Gastroesophageal sphincter (tissue), 4 donors: Measurements from ENCODE around the gene C1QTNF9B. TPM values are rescaled to one million over a fixed set of nuclear protein-coding genes. Genes with fewer than 3 reads are reported as not detected.
"Not testable (repeated sequence)": the region's sequence is repeated elsewhere in the genome, so short reads cannot be mapped to it uniquely, and the experiment has no call there.

ENCODE experiments used
- ATAC-seq: fragments of 150-250 bp; one replicate; pipeline ENCODE4 v1.9.1; 2016; ENCODE audit warnings: mild to moderate bottlenecking, moderate library complexity
- H3K27ac ChIP-seq, 4 donors: fragments of 200-600 bp; sonication (generic) in 3 of 4; 1 replicate in 3 of 4; 2 replicates in 1 of 4; pipeline ENCODE4 v1.5.1; 2016 to 2019
- H3K27me3 ChIP-seq: fragments of 200-600 bp; sonication (generic); one replicate; pipeline ENCODE4 v1.5.1; 2019
- H3K36me3 ChIP-seq, 2 donors: fragments of 200-600 bp; sonication (generic); one replicate each; pipeline ENCODE4 v1.5.1; 2019; ENCODE audit warnings: control low read depth in 1 of 2
- H3K4me1 ChIP-seq, 3 donors: fragments of 200-600 bp; sonication (generic); 1 replicate in 2 of 3; 2 replicates in 1 of 3; pipeline ENCODE4 v1.5.1; 2016 to 2019; ENCODE audit warnings: control low read depth in 2 of 3
- H3K4me3 ChIP-seq, 2 donors: fragments of 200-600 bp; sonication (generic); one replicate each; pipeline ENCODE4 v1.5.1; 2019; ENCODE audit warnings: mild to moderate bottlenecking in 1 of 2, moderate library complexity in 1 of 2
- H3K9me3 ChIP-seq, 3 donors: fragments of 200-600 bp; sonication (generic); one replicate each; pipeline ENCODE4 v1.5.1; 2017 to 2019; ENCODE audit warnings: control low read depth in 2 of 3
- CTCF ChIP-seq, 4 experiments: fragments of 200-600 bp in 2 of 4; fragments of 450-650 bp in 2 of 4; sonication (generic) in 1 of 4; IDR thresholded peaks; one replicate each; pipeline ENCODE4 v1.5.1; 2017 to 2019; ENCODE audit warnings: antibody characterized with exemption in 4 of 4, mild to moderate bottlenecking in 2 of 4, moderate library complexity in 2 of 4
- EP300 ChIP-seq: sonication (generic); formaldehyde crosslinking; IDR thresholded peaks from one replicate; pipeline ENCODE4 v1.6.1; 2017; ENCODE audit warnings: antibody characterized with exemption, mild to moderate bottlenecking
- POLR2A ChIP-seq, 2 donors: fragments of 450-650 bp; IDR thresholded peaks; one replicate each; pipeline ENCODE4 v1.6.1; 2017; ENCODE audit warnings: antibody characterized with exemption in 2 of 2, mild to moderate bottlenecking in 2 of 2, moderate library complexity in 1 of 2
- POLR2AphosphoS5 ChIP-seq: sonication (generic); formaldehyde crosslinking; IDR thresholded peaks from one replicate; pipeline ENCODE4 v1.6.1; 2017; ENCODE audit warnings: antibody characterized with exemption
- WGBS, 2 donors: methylation state at CpG; one replicate each; pipeline ENCODE4 v1.1.5; 2018; ENCODE audit warnings: low coverage in 1 of 2; 5-methylcytosine and 5-hydroxymethylcytosine counted together
- total RNA-seq, 4 donors: library from RNA; depleted of rRNA; stranded (reverse); fragments of >200 nt; gene quantifications; one replicate each; pipeline ENCODE4 v1.1.0, GENCODE V29; 2016

The C1QTNF9B gene
- total RNA-seq, 4 donors from 2014 or later: 0.37 to 2.6 TPM; not detected in 2

DNA sequence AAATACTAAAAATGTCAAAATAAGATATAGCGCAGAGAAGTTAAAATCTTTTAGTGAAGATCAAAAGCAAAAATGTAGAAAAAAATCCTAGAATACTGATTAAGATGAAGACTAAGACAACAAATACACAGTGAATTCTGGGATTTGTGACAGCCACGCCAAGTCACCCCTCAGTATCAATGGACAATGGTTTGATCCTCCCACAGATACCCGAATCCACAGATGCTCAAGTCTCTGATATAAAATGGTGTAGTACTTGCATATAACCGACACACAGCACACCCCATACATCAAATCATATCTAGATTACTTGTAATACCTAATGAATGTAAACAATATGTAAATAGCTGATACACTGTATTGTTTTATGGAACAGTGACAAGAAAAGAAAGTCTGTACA is 14.0 kb downstream of the C1QTNF9B start:
- H3K27me3 ChIP-seq: no peaks in the 10 kb centered on the region
- H3K36me3 ChIP-seq: peaks cover 0 to 45% of the 10 kb centered on the region in 2 donors
- H3K9me3 ChIP-seq: no peaks in the 10 kb centered on the region
- no peak for TF ChIP-seq CTCF (IDR thresholded peaks at IDR 0.05)
- no peak for TF ChIP-seq POLR2AphosphoS5
- TF ChIP-seq POLR2A (IDR thresholded peaks at IDR 0.05): no peak
- whole genome bisulfite sequencing, 2 donors: 89 to 91% methylated on average over 4 of the region's 4 CpGs
- H3K27ac ChIP-seq: no peak overlapping the region
- peaks cover 0 to 18% (median 3%) of the 10 kb centered on the region in 3 donors for H3K4me1 ChIP-seq
- no peak for ATAC-seq
- H3K4me3 ChIP-seq: no peak overlapping the region

DNA sequence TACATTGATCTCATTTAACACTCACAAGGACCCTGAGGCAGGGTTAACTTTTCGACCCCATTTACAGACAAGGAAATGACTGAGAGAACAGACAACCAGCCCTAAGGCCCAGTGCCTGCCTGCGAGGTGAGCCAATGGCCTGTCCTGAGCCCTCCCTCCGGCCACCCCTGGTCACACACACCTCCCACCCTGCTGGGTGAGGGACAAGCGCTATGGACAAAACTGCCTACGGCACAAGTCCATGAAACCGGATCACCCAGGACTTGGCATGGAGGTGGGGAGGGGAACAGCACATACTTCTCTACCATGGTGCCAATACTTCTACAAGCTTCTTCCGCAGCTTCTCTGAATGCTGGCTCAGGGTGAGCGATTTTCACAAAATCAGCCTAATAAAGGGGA is 15.9 kb downstream of the C1QTNF9B start:
- not testable (repeated sequence) for H3K9me3 ChIP-seq, H3K27me3 ChIP-seq, H3K27ac ChIP-seq, ATAC-seq, H3K4me3 ChIP-seq, H3K4me1 ChIP-seq
- peaks cover 0 to 50% of the 10 kb centered on the region in 2 donors for H3K36me3 ChIP-seq
- 89 to 93% methylated on average over 2 to 3 of the region's 8 CpGs for WGBS, 2 donors

- H3K27me3 ChIP-seq, H3K9me3 ChIP-seq, ATAC-seq, H3K27ac ChIP-seq, H3K4me1 ChIP-seq, H3K4me3 ChIP-seq: not testable (repeated sequence)
- peaks cover 0 to 50% of the 10 kb centered on the region in 2 donors for H3K36me3 ChIP-seq
- WGBS, 2 donors: 85% methylated on average over 5 of the region's 18 CpGs; no CpG with 5 or more reads in 1 of the 2 donors
These were observed 16.6 kb downstream of the C1QTNF9B start for GRCh38 chr13:23880493-23881401.

DNA sequence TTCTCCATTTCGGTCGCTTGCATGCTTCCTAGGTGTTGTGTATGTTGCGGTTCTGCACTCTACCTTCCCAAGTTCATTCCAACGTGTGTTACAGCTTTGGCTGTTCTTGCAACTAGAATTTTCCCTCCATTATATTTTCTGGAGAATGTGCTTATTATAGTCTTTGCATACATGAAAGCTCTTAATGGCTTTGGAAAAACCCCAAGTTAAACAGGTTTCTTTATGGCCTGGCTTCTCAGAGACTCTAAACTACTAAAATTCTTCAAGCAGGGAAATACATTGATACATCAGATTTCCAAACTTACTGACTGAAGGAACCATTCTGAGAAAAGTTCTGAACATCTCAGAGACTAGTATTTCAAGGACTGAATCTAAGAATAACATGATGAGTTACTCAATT is 20.0 kb downstream of the C1QTNF9B start:
- no peaks in the 10 kb centered on the region for H3K4me1 ChIP-seq
- H3K27ac ChIP-seq: no peak overlapping the region
- H3K27me3 ChIP-seq: no peaks in the 10 kb centered on the region
- no peak overlapping the region for H3K4me3 ChIP-seq
- WGBS, 2 donors: 83 to 88% methylated on average over 4 of the region's 4 CpGs
- peaks cover 0 to 27% of the 10 kb centered on the region in 2 donors for H3K36me3 ChIP-seq
- TF ChIP-seq CTCF (IDR thresholded peaks at IDR 0.05) (no peak), POLR2A (IDR thresholded peaks at IDR 0.05) (no peak), POLR2AphosphoS5 (no peak), EP300 (no peak)
- ATAC-seq: no peak
- H3K9me3 ChIP-seq: no peaks in the 10 kb centered on the region

GRCh38 chr13:23876265-23876664 is 21.0 kb downstream of the C1QTNF9B start:
- Histone ChIP-seq H3K4me1 (peaks cover 0 to 4% (median 0%) of the 10 kb centered on the region in 3 donors), H3K4me3 (no peak overlapping the region), H3K27me3 (no peaks in the 10 kb centered on the region), H3K27ac (no peak overlapping the region), H3K9me3 (no peaks in the 10 kb centered on the region), H3K36me3 (peaks cover 0 to 23% of the 10 kb centered on the region in 2 donors)
- WGBS, 2 donors: 69 to 79% methylated on average over 2 of the region's 2 CpGs
- no peak for ATAC-seq
- TF ChIP-seq CTCF (IDR thresholded peaks at IDR 0.05): peak in 1 of 4 experiments; percentile 11
- no peak for TF ChIP-seq POLR2AphosphoS5

- H3K4me3 ChIP-seq: no peak overlapping the region
- no peaks in the 10 kb centered on the region for H3K9me3 ChIP-seq
- no peaks in the 10 kb centered on the region for H3K27me3 ChIP-seq
- no peak overlapping the region for H3K27ac ChIP-seq
- ATAC-seq: no peak
- peaks cover 0 to 17% of the 10 kb centered on the region in 2 donors for H3K36me3 ChIP-seq
- TF ChIP-seq POLR2AphosphoS5 (no peak), CTCF (IDR thresholded peaks at IDR 0.05) (peak; percentile 47 to 74 (median 68)), EP300 (no peak), POLR2A (IDR thresholded peaks at IDR 0.05) (no peak)
- peaks cover 0 to 12% (median 0%) of the 10 kb centered on the region in 3 donors for H3K4me1 ChIP-seq
- 64 to 86% methylated on average over 2 of the region's 2 CpGs for WGBS, 2 donors
These were observed 25.6 kb downstream of the C1QTNF9B start for GRCh38 chr13:23871616-23872220.
